GOT3 (cell line): ENCODE results near the gene FARS2.
A peak's percentile ranks its signal among the peaks of the same experiment; 100 is the strongest.
"Not testable (repeated sequence)": the region's sequence is repeated elsewhere in the genome, so short reads cannot be mapped to it uniquely, and the experiment has no call there.

Experiments
- DNase-seq: peaks from one replicate; lab custom pipeline; 2025; ENCODE audit warnings: mixed read lengths; lab: John Stamatoyannopoulos, UW

Gene FARS2

DNA sequence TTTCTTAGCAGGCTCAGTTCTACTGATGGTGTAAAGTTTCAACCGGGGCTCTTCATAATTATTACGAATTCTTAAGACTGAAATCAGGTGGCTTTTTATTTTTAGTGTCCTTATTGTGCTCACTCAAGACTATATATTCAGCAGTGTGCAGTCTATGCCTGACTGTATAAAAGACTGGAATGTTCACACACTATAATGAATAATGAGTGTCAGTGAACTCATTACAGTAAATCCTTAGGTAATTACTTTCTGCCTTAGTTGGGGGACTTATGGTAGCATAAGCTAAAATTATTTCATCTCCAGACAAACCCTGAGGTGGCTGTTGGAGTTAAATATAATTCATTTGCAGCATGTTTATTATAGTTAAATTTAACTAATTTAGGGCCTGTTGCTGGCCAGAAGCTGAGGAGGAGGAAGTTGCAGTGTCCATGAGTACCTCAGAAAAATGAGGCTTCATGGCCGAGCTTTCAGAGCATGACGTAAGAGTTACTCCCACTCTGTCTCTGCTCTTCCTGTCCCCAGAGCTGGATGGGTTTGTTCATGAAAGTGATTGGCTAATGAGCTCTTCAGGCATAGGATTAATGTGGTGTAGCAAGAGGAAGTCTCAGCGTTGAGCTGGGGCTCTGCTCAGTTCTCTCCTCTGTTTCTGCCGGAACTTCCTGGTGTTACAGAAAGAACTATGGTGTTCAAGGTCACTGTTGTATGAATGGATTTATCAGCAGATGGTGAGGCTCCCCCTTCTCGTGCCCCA, 409.7 kb downstream of the FARS2 start:
- no peak for DNase-seq

DNA sequence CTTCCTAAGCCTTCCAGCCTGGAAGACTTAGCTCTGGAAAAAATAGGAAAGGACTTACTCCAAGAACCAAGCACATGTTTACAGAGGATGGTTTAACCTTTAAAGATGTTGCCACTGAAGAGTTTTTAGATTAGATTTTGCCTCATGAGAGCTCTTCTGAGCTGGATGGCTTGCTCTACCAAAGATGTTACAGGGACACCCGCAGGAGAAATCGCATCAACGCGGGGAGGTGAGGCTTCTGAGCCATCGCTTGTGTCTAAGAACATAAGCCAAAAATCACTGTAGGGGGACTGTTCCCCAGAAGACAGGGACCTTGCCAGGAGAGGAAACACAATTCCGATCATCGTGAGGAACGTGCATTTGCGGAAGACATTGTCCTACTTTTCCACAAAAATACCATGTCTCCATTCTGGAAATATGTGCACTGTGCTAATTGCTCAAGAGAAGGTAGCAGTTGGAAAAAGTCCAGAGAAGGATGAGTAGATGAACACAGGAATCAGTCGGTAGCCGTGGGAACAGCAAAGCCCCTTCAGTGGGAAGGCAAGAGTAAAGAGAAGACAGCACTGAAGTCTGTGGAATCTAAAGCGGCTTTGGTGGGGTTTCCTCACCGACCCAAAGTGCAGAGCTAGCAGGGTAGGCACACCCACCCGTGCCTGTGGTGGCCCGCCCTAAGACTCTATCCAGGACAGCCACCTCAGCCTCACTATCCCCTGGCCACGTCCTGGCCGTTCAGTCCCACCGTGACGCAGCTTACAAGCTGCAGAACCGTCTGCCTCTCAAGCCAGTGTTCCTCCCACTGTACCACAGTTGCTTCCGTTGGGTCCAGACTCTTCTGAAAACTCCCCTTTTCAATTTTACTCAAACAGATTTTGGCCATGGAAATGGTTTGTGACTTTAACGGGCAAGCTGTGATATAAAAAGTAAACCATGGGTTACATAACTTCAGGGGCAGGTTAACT, 410.6 kb downstream of the FARS2 start:
- no peak for DNase-seq

DNA sequence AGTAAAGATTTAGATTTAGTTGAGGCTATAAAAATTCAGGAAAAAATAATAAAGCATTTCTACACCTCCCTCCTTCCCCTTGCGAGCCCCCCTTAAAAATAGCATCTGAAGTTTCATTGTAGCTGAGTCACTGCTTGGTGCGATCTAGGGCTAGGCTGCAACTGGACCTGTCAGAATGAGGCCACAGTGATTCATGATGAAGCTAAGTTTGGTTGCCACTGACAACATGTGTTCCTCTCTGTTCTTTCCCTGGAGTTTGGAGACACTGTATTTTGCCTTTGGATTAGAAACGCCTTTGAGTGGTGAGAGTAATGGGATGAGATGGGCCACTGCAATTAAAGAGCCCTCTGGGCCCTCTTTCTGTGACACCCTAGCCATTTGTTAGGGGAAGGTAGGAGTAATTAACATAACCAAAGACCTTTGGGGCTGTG, 411.3 kb downstream of the FARS2 start:
- DNase-seq, result peak; percentile 47

DNA sequence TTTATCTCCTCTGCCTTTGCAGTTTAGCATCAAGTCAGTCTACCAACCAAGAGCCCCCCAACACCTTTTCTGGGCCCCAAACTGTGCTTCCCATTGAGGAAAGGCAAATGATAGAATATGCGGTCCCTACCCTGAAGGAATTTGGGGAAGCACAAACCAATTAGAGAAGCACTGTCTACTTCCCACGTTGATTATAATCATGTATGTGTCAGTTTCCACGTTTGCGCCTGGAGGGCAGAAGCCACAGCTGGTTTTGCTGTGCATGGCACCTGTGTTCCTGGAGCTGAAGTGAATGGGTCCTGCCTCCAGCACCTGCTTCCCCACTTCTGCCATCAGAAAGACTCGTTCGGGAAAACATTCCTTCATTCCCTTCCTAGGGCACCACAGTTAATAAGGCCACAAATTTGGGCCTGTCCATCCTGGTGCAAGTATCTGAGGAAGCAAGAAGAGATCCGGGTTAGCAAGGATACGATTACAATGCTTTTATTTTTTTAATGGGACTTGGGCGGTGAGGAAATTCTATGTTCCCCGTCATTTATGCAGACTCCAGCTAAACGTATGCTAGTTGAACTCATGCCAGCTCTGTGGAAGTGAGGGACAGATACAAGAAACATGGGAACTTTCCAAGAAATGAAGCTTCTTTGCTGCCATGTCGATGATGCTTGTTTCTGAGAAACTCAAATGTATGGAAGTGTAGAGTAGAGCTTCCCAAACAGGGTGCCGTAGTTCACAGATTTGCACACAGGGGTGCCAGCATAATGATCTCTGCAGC, 411.9 kb downstream of the FARS2 start:
- DNase-seq, result no peak

DNA sequence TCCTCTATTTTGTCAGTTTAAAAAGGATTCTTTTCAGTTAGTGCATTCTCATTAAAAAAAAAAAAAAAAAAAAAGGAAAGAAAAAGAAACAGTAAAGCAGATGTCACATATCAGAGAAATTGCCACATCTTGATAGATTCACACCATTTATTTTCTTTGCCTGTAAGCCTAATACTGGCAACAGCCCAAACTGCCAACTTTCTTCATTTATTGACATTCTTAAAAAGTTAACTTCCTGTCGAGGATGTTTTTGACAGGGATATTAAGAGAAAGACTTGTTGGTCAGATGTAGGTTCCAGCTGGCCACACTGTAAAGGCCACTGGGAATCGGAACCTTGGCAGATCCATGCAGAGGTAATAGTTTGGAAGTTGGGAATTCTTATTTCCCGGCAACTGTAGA, 412.8 kb downstream of the FARS2 start:
- DNase-seq, result no peak

DNA sequence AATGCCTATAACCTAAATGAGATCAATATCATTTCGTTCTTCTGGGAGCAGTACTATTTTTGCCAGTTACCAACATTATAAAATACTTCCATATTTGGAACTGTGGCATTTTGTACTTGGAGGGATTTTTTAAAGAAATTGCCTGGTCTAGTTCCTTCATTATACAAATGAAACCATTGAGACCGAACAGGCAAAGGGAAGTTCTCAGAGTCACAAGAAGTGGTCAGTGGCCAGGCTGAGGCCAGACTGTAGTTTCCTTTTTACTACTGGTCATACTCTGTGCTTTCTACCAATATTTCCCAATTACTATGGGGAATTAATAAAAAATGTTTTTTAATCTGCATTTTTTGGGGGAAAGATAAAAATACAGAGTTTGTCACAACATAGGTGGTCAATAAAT, 413.4 kb downstream of the FARS2 start:
- DNase-seq, result no peak

DNA sequence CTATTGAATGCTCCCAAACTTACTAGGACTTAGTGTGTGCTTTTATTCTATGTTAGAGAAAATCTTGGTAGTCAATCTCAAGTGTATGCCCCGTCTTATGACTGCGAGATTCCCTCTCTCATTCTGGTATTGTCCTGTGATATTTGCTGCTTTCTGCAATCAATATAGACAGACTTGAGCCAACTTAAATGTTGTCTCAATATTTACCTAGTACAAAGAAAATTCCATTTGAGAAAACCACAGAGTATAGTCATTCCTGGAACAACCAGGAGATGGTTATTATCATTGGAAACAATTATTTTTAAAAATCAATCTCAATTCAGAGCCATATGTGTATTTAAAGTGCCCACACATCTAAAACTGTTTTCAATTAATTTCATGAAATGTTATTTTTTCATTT, 415.4 kb downstream of the FARS2 start:
- DNase-seq, result no peak

DNA sequence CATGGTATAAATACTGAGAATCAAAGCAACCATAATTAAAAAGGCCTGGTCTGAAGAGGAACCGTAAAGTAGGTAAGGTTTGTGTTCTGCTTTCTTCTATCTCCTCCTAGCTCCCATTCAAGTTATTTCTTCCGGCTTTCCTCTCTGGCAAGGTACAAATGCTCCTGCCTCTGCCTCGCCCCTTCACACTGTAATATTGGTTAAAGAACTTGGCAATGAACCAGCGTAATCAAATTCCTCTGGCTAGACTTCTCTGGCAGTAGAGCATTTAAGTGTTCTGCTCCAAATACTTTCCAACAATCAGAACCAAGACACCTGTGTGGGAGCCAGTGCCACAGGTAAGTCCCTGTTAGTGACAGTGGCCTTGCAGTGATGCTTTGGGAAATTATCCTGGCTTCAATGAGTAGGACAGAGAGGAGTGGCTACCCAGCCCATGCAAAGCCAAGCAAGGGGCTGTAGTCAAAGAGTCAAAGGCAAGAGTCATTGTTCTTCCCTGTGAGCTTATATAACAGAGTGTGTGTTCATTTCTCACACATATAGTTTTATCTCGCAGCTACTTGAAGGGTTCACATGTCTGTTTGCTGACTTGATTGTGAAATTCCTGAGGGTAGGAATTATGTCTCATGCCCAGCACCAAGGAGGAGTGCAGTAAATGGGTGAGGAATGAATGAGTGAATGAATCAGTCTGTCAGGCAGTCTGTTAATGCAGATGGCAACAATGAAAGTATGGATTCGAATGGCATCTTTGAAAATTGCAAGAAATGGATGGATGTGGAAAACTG, 416.1 kb downstream of the FARS2 start:
- no peak for DNase-seq

DNA sequence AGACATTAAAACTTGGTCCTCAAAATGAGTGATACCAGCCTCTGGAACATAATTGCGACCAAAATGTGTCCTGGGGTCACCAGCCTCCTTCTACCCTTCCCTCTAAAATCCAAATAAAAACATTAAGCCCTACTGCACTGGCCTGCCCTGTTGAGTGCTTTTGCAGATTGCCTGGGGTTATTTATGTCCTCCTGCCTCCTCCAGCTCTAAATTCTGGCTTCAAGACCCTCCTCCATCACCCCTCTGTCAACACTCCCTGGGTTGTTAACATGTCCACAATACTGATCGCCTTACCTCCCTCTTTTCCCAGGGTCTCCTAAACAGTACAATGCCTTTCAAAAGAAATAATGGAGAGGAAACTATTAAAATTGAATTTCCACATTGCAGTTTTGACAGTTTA, 418.0 kb downstream of the FARS2 start:
- no peak for DNase-seq

DNA sequence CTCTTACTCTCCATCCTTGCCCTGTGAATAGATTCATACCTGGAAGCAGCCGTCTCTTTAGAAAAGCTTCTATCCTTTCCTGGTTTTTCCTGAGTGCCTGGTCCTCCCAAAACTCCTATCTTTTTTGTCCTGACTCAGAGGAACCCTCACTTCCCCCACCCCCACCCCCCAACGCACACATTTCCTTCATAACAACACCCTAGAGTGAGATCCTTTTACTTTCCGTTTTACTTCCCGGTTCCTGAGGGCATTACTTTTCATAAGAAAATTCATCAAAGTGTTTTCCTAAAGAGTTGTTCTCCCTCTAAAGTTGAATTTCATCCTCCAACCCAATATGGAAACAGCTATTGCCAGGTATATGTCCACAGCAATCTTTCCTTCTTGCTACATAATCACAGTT, 418.4 kb downstream of the FARS2 start:
- DNase-seq, result no peak

DNA sequence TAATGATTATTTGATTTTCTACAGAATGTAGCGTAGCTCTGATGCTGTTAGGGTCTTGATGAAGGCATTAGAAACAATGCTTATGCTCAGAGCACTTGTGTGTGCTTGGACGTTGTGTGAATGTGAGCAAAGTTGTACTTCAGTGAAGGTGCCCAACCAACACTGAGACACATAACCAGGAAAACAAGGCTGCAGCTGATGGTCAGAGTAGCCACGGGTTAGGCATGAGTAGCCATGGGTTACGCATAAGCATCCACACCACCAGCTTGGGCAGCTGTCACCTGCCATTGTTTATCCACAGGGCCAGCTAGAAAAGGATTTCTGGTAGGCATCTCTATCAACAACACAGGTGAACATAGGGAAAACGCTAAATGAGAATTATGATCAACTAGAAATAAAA, 418.8 kb downstream of the FARS2 start:
- no peak for DNase-seq

DNA sequence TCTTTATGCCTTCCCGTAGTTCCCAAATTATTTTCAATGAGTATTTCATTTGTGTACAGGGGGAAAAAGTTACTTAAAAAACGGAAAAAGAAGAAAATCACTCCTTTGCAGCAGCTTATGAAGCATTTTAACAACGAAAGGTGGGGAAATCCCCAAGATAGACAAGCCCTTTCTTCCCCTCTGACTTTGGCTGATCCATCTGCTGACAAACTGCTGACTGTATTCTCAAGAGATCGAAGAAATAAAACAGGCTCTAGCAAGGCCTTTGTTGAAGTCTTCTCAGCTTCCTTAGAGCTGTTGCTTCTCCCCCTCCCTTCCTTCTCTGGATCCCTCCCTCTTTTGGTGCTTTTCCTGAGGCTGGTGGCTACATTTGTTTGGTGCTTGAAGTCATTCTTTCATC, 420.2 kb downstream of the FARS2 start:
- DNase-seq, result no peak

DNA sequence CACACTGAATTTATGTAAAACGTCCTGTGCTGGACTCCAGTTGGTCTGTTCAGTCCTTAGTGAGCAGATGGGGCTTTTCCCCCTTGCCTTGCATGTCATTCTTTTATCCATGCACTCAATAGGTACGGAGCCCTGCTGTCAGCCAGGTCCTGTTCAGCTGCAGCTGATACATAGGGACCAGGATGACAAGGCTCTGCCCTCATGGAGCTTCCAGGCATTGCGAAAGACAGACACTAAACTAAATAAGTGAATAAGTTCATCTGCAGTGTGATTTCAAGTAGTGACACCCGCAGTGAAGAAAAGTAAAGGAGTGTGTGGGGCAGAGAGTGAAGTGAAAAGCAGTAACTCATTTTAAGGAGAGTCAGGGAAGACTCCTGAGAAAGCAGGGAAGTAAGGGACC, 421.2 kb downstream of the FARS2 start:
- DNase-seq, result no peak

DNA sequence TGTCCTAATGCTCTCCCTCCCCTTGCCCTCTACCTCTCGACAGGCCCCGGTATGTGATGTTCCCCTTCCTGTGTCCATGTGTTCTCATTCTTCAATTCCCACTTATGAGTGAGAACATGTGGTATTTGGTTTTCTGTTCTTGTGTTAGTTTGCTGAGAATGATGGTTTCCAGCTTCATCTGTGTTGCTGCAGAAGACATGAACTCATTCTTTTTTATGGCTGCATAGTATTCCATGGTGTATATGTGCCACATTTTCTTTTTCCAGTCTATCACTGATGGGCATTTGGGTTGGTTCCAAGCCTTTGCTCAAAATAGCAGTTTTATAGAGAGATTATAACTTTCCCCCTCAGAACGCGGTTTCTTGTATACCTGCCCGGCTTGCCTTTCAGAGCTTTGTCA, 422.4 kb downstream of the FARS2 start:
- DNase-seq, result not testable (repeated sequence)

DNA sequence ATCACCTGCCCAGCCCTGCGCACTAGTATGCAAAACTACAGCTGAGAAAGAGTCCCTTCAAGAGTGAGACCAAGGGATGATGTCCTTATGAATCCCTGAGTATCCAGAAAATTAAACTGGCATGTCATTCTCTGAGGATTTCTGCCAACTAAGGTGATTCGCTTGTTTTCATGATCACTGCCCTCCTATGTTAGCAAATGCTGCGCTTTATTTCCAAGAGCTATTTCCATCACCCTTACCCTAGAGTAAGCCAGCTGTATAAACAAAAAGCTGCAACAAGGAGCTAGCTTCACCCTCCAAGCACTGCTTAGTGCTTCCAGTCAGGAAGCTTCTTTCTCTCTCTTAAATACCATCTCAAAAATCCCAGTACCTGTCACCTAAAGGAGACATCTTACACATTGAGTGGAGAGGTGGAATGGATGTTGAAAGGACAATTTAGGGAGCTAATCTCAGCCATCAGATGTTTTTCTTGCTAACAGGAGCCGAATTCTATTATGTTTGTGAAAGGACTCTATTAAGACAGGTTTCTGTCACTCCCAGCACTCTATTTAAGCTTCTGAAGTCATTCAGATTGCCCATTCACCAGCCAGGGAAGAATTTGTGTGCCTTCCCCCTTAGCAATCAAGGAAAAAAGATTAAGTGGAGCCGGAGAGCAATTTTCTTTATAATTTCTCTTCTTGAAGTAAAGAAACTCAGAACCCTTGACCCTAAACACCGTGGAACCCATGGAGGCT, 423.2 kb downstream of the FARS2 start:
- DNase-seq, result no peak

DNA sequence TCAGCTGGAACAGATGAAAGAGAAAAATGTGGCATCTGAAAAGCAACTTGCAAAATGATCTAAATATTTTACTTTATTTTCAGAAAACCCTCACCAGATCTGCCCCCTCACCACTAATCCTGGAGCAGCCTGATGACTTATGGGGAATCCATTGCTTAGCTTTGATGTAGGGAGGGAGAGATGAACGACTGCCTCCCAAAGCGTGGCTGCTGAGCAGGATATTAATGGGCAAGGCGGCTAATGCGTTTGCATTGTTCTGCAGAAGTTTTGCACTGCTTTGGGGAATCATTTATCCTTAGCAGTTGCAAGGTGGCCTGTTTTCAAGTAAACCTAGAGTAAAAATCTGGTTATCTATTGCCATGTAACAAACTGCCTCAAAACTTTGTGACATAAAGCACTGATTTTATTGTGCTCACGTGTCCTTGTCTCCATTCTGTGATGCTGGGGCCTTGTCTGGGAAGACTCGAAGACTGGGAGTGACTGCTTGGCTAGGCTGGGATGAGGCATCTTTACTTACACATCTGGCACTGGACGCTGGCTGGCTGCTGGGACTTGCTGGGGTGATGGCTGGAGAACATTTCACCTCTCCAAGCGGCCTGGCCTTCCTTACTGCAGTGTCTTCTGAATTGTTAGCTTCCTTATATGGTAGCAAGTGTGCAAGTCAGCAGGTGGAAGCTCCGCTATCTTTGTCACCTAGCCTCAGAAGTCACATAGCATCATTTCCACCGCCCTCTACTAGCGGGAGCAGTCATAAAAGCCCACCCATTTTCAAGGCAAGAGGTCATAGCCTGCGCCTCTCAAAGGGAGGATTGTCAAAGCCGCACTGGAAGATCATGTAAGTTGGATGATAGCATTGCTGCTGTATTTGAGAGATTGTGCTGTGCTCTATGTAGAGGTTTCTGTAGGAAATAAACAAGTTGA, 432.2 kb downstream of the FARS2 start:
- DNase-seq, result no peak

DNA sequence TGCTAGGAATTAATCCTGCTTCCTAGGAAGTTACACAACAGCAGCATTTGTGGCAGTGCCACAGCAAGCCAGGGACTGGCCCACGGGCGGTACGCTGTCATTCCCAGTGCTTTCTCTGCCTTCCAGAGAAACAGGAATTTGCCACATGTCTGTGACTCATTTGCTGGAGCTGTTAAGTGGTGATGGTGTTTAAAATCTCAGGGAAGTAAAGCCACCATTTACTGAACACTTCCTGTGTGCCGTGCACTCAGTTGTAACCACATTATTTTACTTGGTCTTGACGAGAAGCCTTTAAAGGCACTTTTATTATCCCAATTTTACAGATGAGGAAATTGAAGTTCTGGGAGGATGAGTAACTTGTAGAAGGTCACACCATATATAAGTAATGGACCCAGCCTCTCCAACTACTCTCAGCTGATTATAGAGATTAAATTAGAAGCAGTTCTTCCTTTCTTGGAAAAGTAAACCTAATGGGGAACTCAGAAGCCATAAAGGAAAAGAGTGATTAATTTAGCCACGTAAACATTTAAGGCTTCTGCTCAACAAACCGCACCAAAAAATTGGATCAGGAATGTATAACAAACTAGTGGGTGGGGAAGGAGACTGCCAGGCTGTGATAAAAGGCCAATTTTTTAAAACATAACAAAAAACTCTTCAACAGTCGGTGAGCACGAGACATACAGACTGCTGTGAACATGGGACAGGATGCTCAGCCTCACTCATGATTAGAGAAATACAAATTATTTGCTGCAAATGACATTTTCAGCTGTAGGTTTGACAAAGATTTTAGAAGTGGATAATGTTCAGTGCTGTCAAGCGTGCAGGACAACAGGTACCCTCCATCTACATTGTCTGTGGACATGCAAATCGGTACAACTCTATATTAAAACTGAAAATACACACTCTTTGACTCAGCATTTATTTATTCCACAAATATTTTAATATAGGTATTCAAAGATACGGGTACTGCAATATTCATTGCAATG, 434.2 kb downstream of the FARS2 start:
- DNase-seq, result no peak

DNA sequence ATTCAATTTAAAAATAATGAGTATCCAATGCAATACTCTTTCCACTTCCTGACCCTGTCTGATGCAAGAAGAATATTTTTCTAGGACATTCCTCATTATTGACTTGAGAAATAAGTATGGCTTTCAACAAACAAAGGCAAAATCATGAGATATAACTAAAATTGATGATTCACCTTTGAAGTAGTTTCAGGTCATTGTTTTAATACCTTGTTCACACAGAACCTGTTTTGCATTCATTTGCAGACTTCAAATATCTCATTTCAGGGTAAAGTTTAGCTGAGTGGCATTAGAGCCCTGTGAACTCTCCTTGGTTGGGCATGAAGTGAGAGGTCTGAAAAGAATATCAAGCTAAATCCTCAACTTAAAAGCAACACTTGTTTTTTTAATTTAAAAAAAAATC, 436.2 kb downstream of the FARS2 start:
- no peak for DNase-seq

DNA sequence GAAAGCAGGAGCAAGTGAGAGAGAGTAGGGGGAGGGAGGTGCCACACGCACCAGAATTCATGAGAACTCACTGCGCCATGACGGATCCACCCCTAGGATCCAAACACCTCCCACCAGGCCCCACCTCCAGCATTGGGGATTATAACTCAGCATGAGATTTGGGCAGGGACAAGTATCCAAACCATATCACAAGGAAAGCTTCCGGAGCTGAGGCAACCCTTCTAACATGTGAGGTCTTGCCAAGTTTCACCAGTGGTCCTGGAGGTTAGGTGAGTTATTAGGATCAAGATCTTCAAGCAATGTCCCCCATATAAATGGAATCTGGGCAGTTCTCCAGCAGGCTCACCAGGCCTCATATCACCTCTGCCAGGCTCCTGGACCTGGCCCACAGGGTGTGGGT, 437.0 kb downstream of the FARS2 start:
- DNase-seq, result no peak
